ENCODE measurements around the gene BMP6.

BMP6 gene

DNA sequence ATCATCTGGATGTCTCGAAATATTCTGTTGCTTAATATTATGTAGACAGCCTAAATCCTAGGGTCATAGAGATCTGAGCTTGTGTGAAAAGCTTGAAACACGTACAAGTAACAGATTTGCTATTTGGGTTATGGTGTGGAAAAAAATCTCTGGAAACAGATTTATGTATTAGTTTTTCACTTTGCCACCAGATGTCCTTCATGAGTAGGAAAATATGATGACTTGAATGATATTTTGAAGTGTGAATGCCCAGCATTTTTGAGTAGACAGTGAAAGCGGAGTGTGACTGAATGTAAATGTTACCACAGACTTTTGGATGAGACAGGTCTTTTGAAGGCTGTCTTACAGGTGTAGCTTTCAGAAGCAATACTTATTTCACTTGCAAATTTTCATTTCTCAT, 4.2 kb upstream of the BMP6 start:
- DNase-seq, result no peak

GRCh38 chr6:7723041-7723447, 2.9 kb upstream of the BMP6 start:
- peak; percentile 47 for DNase-seq

DNA sequence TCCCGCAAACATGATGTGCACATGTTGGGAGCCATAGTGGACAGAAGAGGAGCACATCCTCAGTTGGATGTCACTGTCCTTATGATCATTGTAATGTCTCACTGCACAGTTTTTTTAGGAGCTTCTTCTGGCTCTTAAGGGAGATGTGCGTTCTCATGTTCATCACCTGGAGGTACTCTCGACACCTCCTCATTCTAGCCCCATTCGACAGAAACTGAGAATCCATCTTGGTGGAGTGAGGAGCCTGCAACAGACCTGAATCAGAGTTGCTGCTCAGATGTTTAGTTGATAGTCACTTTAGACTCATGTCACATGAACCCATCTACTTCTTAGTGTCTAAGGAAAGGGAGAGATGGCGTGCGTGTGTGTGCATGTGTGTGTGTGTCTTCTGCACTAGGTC, 2.3 kb upstream of the BMP6 start:
- DNase-seq, result no peak

- DNase-seq, result no peak
These were observed 487 bp upstream of the BMP6 start for GRCh38 chr6:7725412-7725811.

- DNase-seq, result no peak
These were observed 652 bp downstream of the BMP6 start for GRCh38 chr6:7726416-7727085.

- no peak for DNase-seq
These were observed 1.4 kb downstream of the BMP6 start for GRCh38 chr6:7727086-7727945.

DNA sequence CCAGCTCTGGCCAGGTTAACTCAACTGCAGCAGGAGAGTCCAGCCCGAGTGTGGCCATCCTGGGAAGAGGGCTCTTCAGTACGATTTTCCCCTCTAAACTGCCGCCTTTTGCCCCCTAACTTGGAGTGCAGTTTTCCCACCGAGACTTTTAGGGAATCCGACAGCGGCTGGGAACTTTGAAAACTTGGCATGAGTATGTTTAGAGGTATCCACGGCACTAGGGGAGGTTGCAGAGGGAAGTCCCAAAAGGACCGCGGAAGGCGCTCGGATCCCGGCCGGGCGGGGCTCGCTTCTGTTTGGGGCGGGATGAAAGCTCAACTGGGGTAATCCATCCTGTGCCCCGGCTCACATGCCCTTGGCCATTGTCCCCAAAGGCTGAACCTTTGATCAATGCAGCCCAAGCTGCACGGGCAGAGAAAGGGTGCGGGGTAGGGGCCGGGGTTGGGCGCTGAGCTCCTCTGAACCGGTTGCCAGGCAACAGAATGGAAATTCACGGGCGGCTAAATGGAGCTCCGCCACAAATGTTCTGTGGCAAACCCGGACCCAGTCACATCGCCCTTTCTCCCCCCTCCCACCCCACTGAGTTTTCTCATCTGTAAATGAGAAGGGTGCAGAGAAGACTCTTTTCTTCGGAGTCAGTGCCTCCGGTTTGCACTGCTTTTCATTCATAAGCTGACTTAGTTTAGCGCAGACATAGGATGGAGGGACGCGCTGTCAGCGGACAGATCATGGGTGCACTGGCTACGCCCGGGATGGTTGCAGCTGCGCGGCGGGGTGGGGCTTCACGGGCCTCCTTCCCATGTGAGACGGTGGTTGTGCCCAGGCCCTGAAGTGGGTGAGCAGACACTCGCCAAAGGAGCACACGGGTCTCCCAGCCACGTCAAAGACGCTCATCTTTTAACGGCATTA, 2.3 kb downstream of the BMP6 start:
- no peak for DNase-seq

DNA sequence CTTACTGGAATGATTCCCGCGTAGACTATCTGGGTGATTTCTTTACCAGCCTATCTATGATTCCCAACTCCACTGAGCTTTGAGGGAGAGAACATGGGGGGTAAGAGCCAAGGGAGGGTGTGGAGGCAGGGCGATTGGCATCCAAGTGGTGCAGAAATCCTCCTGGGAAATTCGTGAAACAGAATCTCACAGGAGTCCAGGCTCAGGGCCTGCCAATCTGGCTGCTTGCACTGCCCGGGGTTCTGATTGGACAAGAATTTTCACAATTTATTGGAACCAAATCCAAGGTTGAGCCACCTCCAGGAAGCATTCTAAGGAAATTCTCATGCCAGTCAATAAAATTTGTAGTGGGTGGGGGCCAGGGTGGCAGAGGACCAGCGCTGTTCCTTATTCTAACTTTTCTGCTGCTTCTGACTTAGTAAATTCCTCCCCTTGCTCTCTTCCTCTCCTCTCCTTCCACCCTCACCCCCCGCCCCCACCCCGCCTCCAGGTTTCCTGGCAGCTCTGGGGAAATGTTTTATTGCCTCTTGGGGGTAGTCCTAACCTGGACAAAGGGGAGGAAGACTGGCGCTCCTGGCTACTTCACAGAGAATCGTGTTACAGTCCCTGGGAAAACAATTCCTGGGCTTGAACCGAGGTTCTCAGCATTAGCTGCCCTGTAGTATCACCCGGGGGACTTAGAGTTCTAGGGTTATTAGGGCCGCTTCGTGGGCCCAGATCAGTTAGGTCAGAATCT, 3.1 kb downstream of the BMP6 start:
- no peak for DNase-seq

- no peak for DNase-seq
These were observed 4.3 kb downstream of the BMP6 start for GRCh38 chr6:7730001-7730783.

DNA sequence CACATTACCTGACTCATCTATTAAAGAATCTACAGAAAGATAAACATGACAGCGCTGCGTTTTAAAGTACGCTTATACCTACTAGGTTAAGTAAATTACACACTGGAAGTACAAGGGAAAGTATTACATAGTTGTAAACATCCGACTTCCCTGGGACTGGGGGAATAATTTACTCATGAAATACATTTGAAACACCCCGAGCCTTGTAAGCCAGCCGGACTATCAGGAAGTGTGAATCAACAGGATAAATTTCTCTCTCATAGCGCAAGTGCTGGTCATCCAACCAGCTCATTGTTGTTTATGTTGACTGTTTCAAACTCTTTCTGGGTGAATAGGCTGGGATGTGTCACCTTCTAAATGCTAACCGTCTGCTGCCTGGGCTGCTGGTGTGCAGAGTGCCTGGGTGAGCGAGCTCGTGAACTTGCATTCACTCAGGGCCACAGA, 4.9 kb downstream of the BMP6 start:
- DNase-seq, result no peak

- no peak for DNase-seq
These were observed 5.4 kb downstream of the BMP6 start for GRCh38 chr6:7731294-7731693.

DNA sequence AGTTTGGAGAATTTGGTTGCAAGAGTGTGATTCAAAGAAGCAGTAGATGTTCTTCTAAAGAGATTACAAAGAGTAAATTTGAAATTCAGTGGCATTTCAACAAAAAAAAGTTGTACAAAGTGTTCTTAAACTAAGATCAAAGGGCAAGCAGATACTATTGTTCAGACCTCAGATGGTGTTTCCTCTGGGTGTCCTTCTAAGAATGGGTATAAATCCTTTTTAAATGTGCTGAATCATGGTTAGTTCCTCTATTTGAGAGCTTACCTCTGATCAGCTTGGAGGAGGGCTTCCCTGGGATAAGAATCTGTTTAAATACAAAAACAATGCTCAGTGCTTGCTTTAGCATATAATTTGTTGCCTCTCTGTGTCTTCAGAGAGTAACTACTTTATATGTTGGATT, 6.3 kb downstream of the BMP6 start:
- DNase-seq, result no peak

DNA sequence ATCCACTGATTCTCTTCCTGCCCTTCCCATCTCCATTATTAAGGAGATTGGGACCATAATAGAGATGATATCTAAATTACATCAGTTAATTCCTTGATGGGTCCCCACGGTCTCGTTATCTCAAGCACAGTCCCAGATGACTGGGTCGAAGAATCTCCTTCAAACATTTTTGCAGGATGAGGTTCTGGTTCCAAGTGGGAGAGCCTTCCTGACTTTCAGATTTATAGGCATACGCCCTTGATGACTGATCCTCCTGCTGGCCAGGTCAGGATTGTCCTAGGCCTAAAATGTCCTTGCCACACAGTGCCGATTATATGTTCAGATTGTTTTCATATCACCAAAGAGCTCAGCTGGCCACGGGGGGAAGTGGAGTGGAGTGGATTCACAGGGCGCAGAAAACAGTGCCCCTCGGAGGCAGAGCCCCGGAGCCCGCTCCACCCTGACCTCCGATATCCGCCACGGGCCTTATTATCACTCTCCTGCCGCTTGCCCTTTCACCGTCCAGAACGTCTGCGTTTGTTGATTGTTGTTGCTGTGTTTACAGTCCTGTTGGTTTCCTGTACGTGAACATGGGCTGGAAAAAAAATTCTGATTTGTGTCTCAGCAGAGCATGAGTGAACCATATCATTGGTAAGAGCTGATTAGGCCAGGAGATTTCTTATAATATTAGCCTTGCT, 8.9 kb downstream of the BMP6 start:
- no peak for DNase-seq

GRCh38 chr6:7737106-7737505, 11.2 kb downstream of the BMP6 start:
- DNase-seq, result no peak

DNA sequence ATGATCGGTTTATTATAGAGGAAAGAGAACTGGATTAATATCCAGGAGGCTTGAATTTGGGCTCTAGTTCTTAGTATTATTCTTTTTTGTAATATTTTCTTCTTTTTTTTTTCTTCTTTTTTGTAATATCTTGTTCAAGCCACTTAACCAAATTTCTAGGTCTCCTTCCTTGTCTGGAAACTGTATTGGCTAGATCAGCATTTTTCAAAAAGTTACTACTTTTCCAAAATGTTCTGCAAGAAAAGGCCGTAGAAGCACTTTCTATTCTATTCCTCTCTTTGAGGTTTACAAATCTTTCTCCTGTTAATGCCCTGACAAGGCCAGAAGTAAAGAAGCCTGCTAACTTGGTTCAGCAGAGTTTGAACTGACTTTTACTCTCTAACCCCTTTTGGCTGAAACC, 12.0 kb downstream of the BMP6 start:
- no peak for DNase-seq

DNA sequence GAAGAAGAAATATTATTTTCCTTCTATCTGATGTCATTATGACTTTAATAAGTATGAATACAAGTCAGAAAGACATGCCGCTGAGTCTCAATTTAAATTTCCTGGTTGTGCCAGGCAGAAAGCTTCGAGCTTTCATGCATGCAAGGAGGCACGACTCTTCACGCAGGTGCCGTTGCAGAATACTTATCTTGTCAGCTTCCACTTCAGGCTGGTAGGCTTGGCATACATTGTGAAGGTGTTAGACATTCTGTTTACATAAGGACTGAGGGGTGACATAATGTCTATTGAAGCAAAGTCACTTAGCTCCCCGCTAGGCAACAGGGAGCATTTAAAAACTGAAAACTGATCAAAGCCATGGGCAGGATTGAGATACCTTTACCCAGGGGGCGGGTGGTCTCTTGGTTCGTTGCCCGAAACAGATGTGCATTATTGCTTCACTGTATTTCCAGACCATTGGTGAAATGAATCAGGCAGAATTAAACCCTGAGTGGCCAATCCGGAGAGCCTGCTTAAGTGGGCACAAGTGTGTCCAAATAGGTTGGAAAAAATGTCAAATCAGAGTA, 16.4 kb downstream of the BMP6 start:
- DNase-seq, result no peak

DNA sequence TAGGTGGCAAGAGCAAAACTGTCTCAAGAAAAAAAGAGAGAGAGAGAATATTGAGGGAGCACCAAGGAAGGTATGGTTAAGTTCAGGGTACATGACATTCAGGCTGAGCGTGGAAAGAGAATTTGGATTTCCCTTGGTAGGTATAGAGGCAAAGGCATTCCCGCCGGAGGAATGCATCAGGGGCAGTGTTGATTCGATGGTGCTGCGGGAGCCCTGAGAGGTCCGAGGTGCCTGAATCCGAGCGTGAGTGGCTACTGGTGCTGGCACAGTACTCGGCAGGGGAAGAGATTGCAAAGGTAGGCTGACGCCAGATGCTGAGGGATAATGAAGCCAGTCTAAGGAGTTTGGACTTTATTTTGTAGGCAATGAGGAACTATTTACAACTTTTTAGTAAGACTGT, 20.0 kb downstream of the BMP6 start:
- DNase-seq, result no peak

- DNase-seq, result no peak
These were observed 21.1 kb downstream of the BMP6 start for GRCh38 chr6:7747016-7747415.

DNA sequence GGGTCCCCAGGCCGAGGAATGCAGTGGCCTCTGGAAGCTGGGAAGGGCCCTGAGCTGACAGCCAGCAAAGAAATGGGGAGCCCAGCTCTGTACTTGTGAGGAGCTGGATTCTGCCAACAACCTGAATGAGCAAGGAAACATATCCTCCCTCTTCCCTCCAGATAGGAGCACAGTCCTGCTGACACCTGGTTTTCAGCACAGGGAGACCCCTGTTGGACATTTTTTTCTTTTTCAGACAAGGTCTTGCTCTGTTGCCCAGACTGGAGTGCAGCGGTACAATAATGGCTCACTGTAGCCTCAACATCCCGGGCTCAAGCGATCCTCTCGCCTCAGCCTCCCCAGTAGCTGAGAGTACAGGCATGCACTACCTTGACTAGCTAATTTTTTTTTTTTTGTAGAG, 21.5 kb downstream of the BMP6 start:
- DNase-seq, result no peak

GRCh38 chr6:7747901-7748504, 22.1 kb downstream of the BMP6 start:
- DNase-seq, result no peak

Measured in NCI-H1436 (cell line).